ENCODE data around the gene PGLYRP3.

Gene PGLYRP3

GRCh38 chr1:153340356-153340755, 27.6 kb upstream of the PGLYRP3 start (continued):
- TF ChIP-seq ZSCAN4 (tag by site-specific recombination; IDR thresholded peaks at IDR 0.05) (no peak), ZNF580 (tag by site-specific recombination; IDR thresholded peaks at IDR 0.05) (no peak)

DNA sequence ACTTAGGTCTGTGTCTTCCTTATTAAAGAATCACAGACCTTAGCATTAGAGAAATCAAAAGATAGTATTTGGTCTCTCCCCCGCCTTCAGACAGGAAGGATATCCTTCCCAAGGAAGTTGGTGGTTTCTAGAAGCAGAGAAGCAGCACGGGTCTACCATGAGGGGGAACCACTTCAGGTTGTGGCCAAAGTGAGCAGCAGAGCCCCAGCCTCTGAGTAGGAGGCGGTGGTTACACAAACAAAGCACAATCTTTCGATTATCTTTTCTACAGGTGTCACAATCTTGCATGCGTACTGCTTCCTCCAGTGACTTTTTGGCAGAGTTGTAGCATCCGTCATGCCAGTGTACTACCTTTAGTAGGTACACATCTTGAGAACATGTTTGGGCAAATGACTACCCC, 27.1 kb upstream of the PGLYRP3 start:
- no peaks in the 10 kb centered on the region for H3K4me1 ChIP-seq (ENCODE audit: control insufficient read depth, insufficient read depth, low read length)
- no peaks in the 10 kb centered on the region for H3K9me3 ChIP-seq (ENCODE audit: control insufficient read depth, insufficient read depth, low read depth, low read length)
- H3K4me3 ChIP-seq (ENCODE audit: low read depth, low read length) = no peak overlapping the region
- ChIA-PET CTCF (interaction anchor here (0.6 kb wide), 1 partner anchor 77 kb away, joined by 4 read pairs; no protein-coding TSS in a partner anchor), POLR2A (no interaction called here)
- H3K27ac ChIP-seq (ENCODE audit: extremely low read depth, low read depth, low read length) = no peak overlapping the region
- TF ChIP-seq SETDB1 (IDR thresholded peaks at IDR 0.05; ENCODE audit: insufficient read length, low read length) (no peak), ZNF837 (tag by site-specific recombination; IDR thresholded peaks at IDR 0.05) (no peak), ZNF394 (tag by site-specific recombination; IDR thresholded peaks at IDR 0.05; ENCODE audit: borderline replicate concordance) (no peak), ZNF404 (tag by site-specific recombination; IDR thresholded peaks at IDR 0.05) (no peak), ZNF341 (tag by site-specific recombination; IDR thresholded peaks at IDR 0.05; ENCODE audit: low read depth) (no peak), PATZ1 (tag by site-specific recombination; IDR thresholded peaks at IDR 0.05) (no peak), GLIS1 (tag by site-specific recombination; IDR thresholded peaks at IDR 0.05) (no peak), ZNF223 (tag by site-specific recombination; IDR thresholded peaks at IDR 0.05) (no peak), ZNF501 (tag by site-specific recombination; IDR thresholded peaks at IDR 0.05) (no peak)
- TF ChIP-seq, protein P1, sequence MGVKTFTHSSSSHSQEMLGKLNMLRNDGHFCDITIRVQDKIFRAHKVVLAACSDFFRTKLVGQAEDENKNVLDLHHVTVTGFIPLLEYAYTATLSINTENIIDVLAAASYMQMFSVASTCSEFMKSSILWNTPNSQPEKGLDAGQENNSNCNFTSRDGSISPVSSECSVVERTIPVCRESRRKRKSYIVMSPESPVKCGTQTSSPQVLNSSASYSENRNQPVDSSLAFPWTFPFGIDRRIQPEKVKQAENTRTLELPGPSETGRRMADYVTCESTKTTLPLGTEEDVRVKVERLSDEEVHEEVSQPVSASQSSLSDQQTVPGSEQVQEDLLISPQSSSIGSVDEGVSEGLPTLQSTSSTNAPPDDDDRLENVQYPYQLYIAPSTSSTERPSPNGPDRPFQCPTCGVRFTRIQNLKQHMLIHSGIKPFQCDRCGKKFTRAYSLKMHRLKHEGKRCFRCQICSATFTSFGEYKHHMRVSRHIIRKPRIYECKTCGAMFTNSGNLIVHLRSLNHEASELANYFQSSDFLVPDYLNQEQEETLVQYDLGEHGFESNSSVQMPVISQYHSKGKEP (tag by site-specific recombination; IDR thresholded peaks at IDR 0.05) = no peak
- TF ChIP-seq, protein P2, sequence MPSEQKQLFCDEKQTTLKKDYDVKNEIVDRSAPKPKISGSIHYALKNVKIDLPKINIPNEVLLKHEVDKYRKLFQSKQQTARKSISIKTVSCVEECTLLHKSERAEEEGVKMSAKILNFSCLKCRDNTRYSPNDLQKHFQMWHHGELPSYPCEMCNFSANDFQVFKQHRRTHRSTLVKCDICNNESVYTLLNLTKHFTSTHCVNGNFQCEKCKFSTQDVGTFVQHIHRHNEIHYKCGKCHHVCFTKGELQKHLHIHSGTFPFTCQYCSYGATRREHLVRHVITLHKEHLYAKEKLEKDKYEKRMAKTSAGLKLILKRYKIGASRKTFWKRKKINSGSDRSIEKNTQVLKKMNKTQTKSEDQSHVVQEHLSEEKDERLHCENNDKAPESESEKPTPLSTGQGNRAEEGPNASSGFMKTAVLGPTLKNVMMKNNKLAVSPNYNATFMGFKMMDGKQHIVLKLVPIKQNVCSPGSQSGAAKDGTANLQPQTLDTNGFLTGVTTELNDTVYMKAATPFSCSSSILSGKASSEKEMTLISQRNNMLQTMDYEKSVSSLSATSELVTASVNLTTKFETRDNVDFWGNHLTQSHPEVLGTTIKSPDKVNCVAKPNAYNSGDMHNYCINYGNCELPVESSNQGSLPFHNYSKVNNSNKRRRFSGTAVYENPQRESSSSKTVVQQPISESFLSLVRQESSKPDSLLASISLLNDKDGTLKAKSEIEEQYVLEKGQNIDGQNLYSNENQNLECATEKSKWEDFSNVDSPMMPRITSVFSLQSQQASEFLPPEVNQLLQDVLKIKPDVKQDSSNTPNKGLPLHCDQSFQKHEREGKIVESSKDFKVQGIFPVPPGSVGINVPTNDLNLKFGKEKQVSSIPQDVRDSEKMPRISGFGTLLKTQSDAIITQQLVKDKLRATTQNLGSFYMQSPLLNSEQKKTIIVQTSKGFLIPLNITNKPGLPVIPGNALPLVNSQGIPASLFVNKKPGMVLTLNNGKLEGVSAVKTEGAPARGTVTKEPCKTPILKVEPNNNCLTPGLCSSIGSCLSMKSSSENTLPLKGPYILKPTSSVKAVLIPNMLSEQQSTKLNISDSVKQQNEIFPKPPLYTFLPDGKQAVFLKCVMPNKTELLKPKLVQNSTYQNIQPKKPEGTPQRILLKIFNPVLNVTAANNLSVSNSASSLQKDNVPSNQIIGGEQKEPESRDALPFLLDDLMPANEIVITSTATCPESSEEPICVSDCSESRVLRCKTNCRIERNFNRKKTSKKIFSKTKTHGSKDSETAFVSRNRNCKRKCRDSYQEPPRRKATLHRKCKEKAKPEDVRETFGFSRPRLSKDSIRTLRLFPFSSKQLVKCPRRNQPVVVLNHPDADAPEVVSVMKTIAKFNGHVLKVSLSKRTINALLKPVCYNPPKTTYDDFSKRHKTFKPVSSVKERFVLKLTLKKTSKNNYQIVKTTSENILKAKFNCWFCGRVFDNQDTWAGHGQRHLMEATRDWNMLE (tag by site-specific recombination; conservative IDR thresholded peaks at IDR 0.05; ENCODE audit: low read depth) = no peak
- no peaks in the 10 kb centered on the region for H3K36me3 ChIP-seq (ENCODE audit: control insufficient read depth in 2 of 2, insufficient read depth in 1 of 2, low read length in 2 of 2)

Data from HEK293 (cell line).